ENCODE results near the gene MYH9.

GRCh38 chr22:36395055-36395849 is 7.5 kb upstream of the MYH9 start:
- no peak for TF ChIP-seq CTCF (IDR thresholded peaks at IDR 0.05)
- no peak for TF ChIP-seq POLR2A (IDR thresholded peaks at IDR 0.05)
